EH (cell line): ENCODE data around the gene STK10.

ENCODE experiments used
- DNase-seq: peaks from one replicate; pipeline ENCODE4 v3.0.0-alpha.2; 2015; ENCODE audit warnings: low read depth

Gene STK10

GRCh38 chr5:172088801-172089200 lies 99.2 kb downstream of the STK10 start:
- no peak for DNase-seq

- no peak for DNase-seq
Measured at GRCh38 chr5:172086194-172086975, 101.6 kb downstream of the STK10 start.

- no peak for DNase-seq
Measured at GRCh38 chr5:172085738-172086137, 102.3 kb downstream of the STK10 start.

GRCh38 chr5:172082180-172082579 lies 105.8 kb downstream of the STK10 start:
- no peak for DNase-seq

- peak; percentile 46 for DNase-seq
Measured at GRCh38 chr5:172079876-172080275, 108.1 kb downstream of the STK10 start.

GRCh38 chr5:172078726-172079345 lies 109.2 kb downstream of the STK10 start:
- peak; percentile 26 for DNase-seq

- DNase-seq, result peak; percentile 21
Measured at GRCh38 chr5:172077664-172078425, 110.2 kb downstream of the STK10 start.

- peak; percentile 96 for DNase-seq
Measured at GRCh38 chr5:172076761-172077244, 111.2 kb downstream of the STK10 start.

- DNase-seq, result no peak
Measured at GRCh38 chr5:172075656-172076055, 112.4 kb downstream of the STK10 start.

- DNase-seq, result peak; percentile 57
Measured at GRCh38 chr5:172074896-172075295, 113.1 kb downstream of the STK10 start.

- DNase-seq, result no peak
Measured at GRCh38 chr5:172071309-172071875, 116.6 kb downstream of the STK10 start.

- peak; percentile 23 for DNase-seq
Measured at GRCh38 chr5:172065431-172066065, 122.5 kb downstream of the STK10 start.

GRCh38 chr5:172064766-172065165 lies 123.3 kb downstream of the STK10 start:
- no peak for DNase-seq

GRCh38 chr5:172064358-172064757 lies 123.7 kb downstream of the STK10 start:
- no peak for DNase-seq

- DNase-seq, result no peak
Measured at GRCh38 chr5:172063463-172064235, 124.4 kb downstream of the STK10 start.

GRCh38 chr5:172059661-172060100 lies 128.3 kb downstream of the STK10 start:
- DNase-seq, result peak; percentile 32

GRCh38 chr5:172058088-172058487 lies 129.9 kb downstream of the STK10 start:
- DNase-seq, result no peak

- DNase-seq, result no peak
Measured at GRCh38 chr5:172055996-172056395, 132.0 kb downstream of the STK10 start.

- DNase-seq, result no peak
Measured at GRCh38 chr5:172055421-172055820, 132.6 kb downstream of the STK10 start.

GRCh38 chr5:172054611-172055153 lies 133.3 kb downstream of the STK10 start:
- no peak for DNase-seq
